Activated CD8-positive, alpha-beta T cell treated with anti-CD3 and anti-CD28 coated beads for 36 hours (primary cell): ENCODE results near the gene MAPK8IP3. TPM values are rescaled to one million over a fixed set of nuclear protein-coding genes. Genes with fewer than 3 reads are reported as not detected.

Experiments used
- ATAC-seq: fragments of 200-7000 bp; cut with Tn5 transposase; one replicate; pipeline ENCODE4 v1.10.0; 2021; ENCODE audit warnings: mild to moderate bottlenecking, moderate library complexity
- CTCF ChIA-PET: fragments of 350-600 bp; sonication (Branson Sonifier 250); formaldehyde crosslinking; loops from one replicate; lab custom pipeline; 2021; ENCODE audit warnings: antibody characterized with exemption; lab: Charles Lee
- POLR2A ChIA-PET: fragments of 350-600 bp; sonication (Branson Sonifier 250); formaldehyde crosslinking; loops from one replicate; lab custom pipeline; 2021; ENCODE audit warnings: antibody characterized with exemption; lab: Charles Lee
- DNase-seq: peaks from one replicate; pipeline ENCODE4 v3.0.0-alpha.2; 2020
- H3K27ac Mint-ChIP-seq: one replicate; pipeline ENCODE4 v1.8.0; 2021; ENCODE audit warnings: mild to moderate bottlenecking, mixed read lengths
- H3K27me3 Mint-ChIP-seq: one replicate; pipeline ENCODE4 v1.8.0; 2021; ENCODE audit warnings: mixed read lengths
- H3K36me3 Mint-ChIP-seq: one replicate; pipeline ENCODE4 v1.8.0; 2021; ENCODE audit warnings: low read depth, mixed read lengths
- H3K4me1 Mint-ChIP-seq: one replicate; pipeline ENCODE4 v1.8.0; 2021; ENCODE audit warnings: low read depth, mixed read lengths
- H3K4me3 Mint-ChIP-seq: one replicate; pipeline ENCODE4 v1.8.0; 2021; ENCODE audit warnings: mild to moderate bottlenecking, moderate library complexity, mixed read lengths
- H3K9me3 Mint-ChIP-seq: one replicate; pipeline ENCODE4 v1.8.0; 2021; ENCODE audit warnings: mixed read lengths
- CTCF ChIP-seq: fragments of 200-600 bp; IDR thresholded peaks from one replicate; pipeline ENCODE4 v1.8.0; 2022; ENCODE audit warnings: antibody characterized with exemption, mild to moderate bottlenecking
- intact Hi-C: fragments of 100-400 bp; cut with micrococcal nuclease; formaldehyde crosslinking; loops from one replicate; pipeline ENCODE4 v1.10.0; 2022
- total RNA-seq, 2 experiments: library from RNA; stranded (reverse); gene quantifications; one replicate each; pipeline ENCODE4 v1.2.3, GENCODE V29; 2021

Gene MAPK8IP3
- total RNA-seq, 2 experiments from 2014 or later: 58.4 to 65.1 TPM

GRCh38 chr16:1809281-1809801 lies 103.3 kb downstream of the MAPK8IP3 start:
- Mint-ChIP-seq H3K4me1 (peaks cover 13% of the 10 kb centered on the region), H3K36me3 (peaks cover 12% of the 10 kb centered on the region), H3K27ac (no peak overlapping the region), H3K27me3 (no peaks in the 10 kb centered on the region), H3K4me3 (no peak overlapping the region), H3K9me3 (no peaks in the 10 kb centered on the region)
- intact Hi-C loops: no loop called here
- no peak for ATAC-seq
- no peak for TF ChIP-seq CTCF
- no peak for DNase-seq
- ChIA-PET POLR2A (no interaction called here), CTCF (interaction anchor here (1.0 kb wide), 1 partner anchor 121 kb away, joined by 3 read pairs; no protein-coding TSS in a partner anchor)

- Mint-ChIP-seq H3K27ac (no peak overlapping the region), H3K9me3 (no peaks in the 10 kb centered on the region), H3K4me3 (no peak overlapping the region), H3K36me3 (peaks cover 16% of the 10 kb centered on the region), H3K4me1 (peaks cover 13% of the 10 kb centered on the region), H3K27me3 (no peaks in the 10 kb centered on the region)
- ATAC-seq (no peak), DNase-seq (no peak)
- intact Hi-C loops: no loop called here
- ChIA-PET POLR2A (interaction anchor here (1.3 kb wide), 1 partner anchor 14 kb away, joined by 3 read pairs; no protein-coding TSS in a partner anchor), CTCF (no interaction called here)
- no peak for TF ChIP-seq CTCF
Observed at GRCh38 chr16:1810106-1810505, 104.1 kb downstream of the MAPK8IP3 start.

- no peak for TF ChIP-seq CTCF
- ATAC-seq: no peak
- no peak for DNase-seq
- peaks cover 13% of the 10 kb centered on the region for H3K4me1 Mint-ChIP-seq
- intact Hi-C loops: no loop called here
- no peak overlapping the region for H3K27ac Mint-ChIP-seq
- H3K9me3 Mint-ChIP-seq: no peaks in the 10 kb centered on the region
- peaks cover 19% of the 10 kb centered on the region for H3K36me3 Mint-ChIP-seq
- ChIA-PET POLR2A (interaction anchor here (1.2 to 1.3 kb wide), 2 partner anchors 14 to 20 kb away, joined by 3 read pairs; no protein-coding TSS in a partner anchor), CTCF (interaction anchor here (1.5 kb wide), 1 partner anchor 14 kb away, joined by 5 read pairs; no protein-coding TSS in a partner anchor)
- H3K4me3 Mint-ChIP-seq: no peak overlapping the region
- no peaks in the 10 kb centered on the region for H3K27me3 Mint-ChIP-seq
Observed at GRCh38 chr16:1810536-1810935, 104.5 kb downstream of the MAPK8IP3 start.

GRCh38 chr16:1812732-1813163 lies 106.8 kb downstream of the MAPK8IP3 start:
- POLR2A ChIA-PET: interaction anchor here (1.1 kb wide), 1 partner anchor 30 kb away, joined by 4 read pairs; the partner anchor contains the start of gene NUBP2
- Mint-ChIP-seq H3K9me3 (no peaks in the 10 kb centered on the region), H3K27ac (peak overlapping the region; percentile 81), H3K36me3 (peaks cover 15% of the 10 kb centered on the region), H3K4me1 (peaks cover 13% of the 10 kb centered on the region), H3K4me3 (no peak overlapping the region), H3K27me3 (no peaks in the 10 kb centered on the region)
- intact Hi-C loops: no loop called here
- DNase-seq (peak; percentile 79), ATAC-seq (peak; percentile 95)
- CTCF ChIA-PET: interaction anchor here (0.6 to 1.7 kb wide), 5 partner anchors 32 to 195 kb away, joined by 3 read pairs; no protein-coding TSS in a partner anchor
- peak; percentile 57 for TF ChIP-seq CTCF

- DNase-seq: no peak
- H3K4me3 Mint-ChIP-seq: no peak overlapping the region
- no peaks in the 10 kb centered on the region for H3K9me3 Mint-ChIP-seq
- peaks cover 13% of the 10 kb centered on the region for H3K4me1 Mint-ChIP-seq
- intact Hi-C loops: no loop called here
- no peaks in the 10 kb centered on the region for H3K27me3 Mint-ChIP-seq
- peaks cover 17% of the 10 kb centered on the region for H3K36me3 Mint-ChIP-seq
- no peak for ATAC-seq
- H3K27ac Mint-ChIP-seq: peak overlapping the region; percentile 38
- CTCF ChIA-PET: no interaction called here
- no peak for TF ChIP-seq CTCF
- POLR2A ChIA-PET: interaction anchor here (0.7 kb wide), 1 partner anchor 339 kb away, joined by 3 read pairs; no protein-coding TSS in a partner anchor
Observed at GRCh38 chr16:1815461-1815860, 109.5 kb downstream of the MAPK8IP3 start.
